Chondrocyte (in vitro differentiated cells): Measurements from ENCODE around the gene FHIT. TPM values are rescaled to one million over a fixed set of nuclear protein-coding genes. Genes with fewer than 3 reads are reported as not detected.

Source experiments
- DNase-seq: peaks from one replicate; pipeline ENCODE4 v3.0.0; 2021; ENCODE audit warnings: mixed read lengths, low spot score
- H3K27ac Mint-ChIP-seq: one replicate; pipeline ENCODE4 v1.8.0; 2021; ENCODE audit warnings: mild to moderate bottlenecking, moderate library complexity, mixed read lengths; ENCODE audit not compliant: unreplicated experiment
- H3K27me3 Mint-ChIP-seq: 2 replicates; pipeline ENCODE4 v1.8.0; 2021; ENCODE audit warnings: low read depth, mixed read lengths
- H3K36me3 Mint-ChIP-seq: 2 replicates; pipeline ENCODE4 v1.8.0; 2021; ENCODE audit warnings: low read depth, mixed read lengths
- H3K4me1 Mint-ChIP-seq: 2 replicates; pipeline ENCODE4 v1.8.0; 2021; ENCODE audit warnings: low read depth, mild to moderate bottlenecking, mixed read lengths
- H3K4me3 Mint-ChIP-seq: one replicate; pipeline ENCODE4 v1.8.0; 2021; ENCODE audit warnings: mild to moderate bottlenecking, moderate library complexity, mixed read lengths; ENCODE audit not compliant: unreplicated experiment
- H3K9me3 Mint-ChIP-seq: 2 replicates; pipeline ENCODE4 v1.8.0; 2021; ENCODE audit warnings: low read depth, mixed read lengths
- total RNA-seq: library from RNA; stranded (reverse); gene quantifications from 3 replicates; pipeline ENCODE4 v1.2.1, GENCODE V29; 2021
- TF ChIP-seq, protein P1 (sequence below): fragments of 200-600 bp; sonication (generic); IDR thresholded peaks from 2 replicates; pipeline ENCODE4 v1.5.0; 2021; ENCODE audit warnings: antibody characterized with exemption, mild to moderate bottlenecking, moderate library complexity

Gene FHIT
- total RNA-seq, 1 donor from 2014 or later: 3.8 TPM

DNA sequence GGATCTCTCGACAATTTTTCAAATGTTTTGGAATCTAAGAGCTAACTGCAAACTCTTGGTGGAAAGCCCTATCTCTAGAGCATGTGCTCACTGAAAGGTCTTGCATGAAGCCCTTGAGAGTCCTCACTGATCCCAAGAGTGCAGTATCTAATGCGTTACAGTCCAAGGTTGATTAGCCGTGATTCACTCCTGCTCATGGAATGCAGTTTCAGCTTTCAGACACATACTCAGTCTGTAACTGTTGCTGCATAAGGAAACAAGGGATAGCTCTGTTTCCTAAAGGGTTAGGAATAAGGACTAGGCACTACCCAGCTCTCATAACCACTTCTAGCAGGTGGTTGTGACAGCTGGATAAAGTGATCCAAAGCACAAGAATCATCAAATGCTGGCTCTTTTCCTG lies 1514.0 kb downstream of the FHIT start:
- DNase-seq: no peak
- Mint-ChIP-seq H3K4me1 (peaks cover 4% of the 10 kb centered on the region), H3K27ac (no peak overlapping the region), H3K36me3 (peaks cover 2% of the 10 kb centered on the region), H3K9me3 (no peaks in the 10 kb centered on the region), H3K27me3 (no peaks in the 10 kb centered on the region), H3K4me3 (no peak overlapping the region)
- TF ChIP-seq, protein P1, sequence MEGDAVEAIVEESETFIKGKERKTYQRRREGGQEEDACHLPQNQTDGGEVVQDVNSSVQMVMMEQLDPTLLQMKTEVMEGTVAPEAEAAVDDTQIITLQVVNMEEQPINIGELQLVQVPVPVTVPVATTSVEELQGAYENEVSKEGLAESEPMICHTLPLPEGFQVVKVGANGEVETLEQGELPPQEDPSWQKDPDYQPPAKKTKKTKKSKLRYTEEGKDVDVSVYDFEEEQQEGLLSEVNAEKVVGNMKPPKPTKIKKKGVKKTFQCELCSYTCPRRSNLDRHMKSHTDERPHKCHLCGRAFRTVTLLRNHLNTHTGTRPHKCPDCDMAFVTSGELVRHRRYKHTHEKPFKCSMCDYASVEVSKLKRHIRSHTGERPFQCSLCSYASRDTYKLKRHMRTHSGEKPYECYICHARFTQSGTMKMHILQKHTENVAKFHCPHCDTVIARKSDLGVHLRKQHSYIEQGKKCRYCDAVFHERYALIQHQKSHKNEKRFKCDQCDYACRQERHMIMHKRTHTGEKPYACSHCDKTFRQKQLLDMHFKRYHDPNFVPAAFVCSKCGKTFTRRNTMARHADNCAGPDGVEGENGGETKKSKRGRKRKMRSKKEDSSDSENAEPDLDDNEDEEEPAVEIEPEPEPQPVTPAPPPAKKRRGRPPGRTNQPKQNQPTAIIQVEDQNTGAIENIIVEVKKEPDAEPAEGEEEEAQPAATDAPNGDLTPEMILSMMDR: no peak

DNA sequence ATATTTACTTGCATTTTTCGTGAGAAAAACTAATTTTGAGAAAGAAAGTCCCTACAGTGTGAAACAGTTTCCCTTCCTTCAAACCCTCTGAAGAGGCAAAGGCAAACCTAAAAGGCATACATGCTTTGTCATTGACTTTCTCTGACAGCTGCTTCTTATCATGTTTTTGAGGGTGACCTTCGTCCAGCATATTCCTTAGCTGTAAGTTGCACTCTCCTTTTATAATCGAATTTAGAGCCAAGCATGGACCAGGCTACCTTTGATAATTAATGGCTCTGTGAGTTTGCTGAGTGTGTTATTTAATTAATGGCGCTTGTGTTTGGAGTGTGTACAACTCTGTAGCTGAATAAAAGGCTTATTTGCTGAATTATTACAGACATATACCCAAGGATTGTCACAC lies 1517.2 kb downstream of the FHIT start:
- Mint-ChIP-seq H3K36me3 (no peaks in the 10 kb centered on the region), H3K27me3 (no peaks in the 10 kb centered on the region), H3K9me3 (no peaks in the 10 kb centered on the region)

DNA sequence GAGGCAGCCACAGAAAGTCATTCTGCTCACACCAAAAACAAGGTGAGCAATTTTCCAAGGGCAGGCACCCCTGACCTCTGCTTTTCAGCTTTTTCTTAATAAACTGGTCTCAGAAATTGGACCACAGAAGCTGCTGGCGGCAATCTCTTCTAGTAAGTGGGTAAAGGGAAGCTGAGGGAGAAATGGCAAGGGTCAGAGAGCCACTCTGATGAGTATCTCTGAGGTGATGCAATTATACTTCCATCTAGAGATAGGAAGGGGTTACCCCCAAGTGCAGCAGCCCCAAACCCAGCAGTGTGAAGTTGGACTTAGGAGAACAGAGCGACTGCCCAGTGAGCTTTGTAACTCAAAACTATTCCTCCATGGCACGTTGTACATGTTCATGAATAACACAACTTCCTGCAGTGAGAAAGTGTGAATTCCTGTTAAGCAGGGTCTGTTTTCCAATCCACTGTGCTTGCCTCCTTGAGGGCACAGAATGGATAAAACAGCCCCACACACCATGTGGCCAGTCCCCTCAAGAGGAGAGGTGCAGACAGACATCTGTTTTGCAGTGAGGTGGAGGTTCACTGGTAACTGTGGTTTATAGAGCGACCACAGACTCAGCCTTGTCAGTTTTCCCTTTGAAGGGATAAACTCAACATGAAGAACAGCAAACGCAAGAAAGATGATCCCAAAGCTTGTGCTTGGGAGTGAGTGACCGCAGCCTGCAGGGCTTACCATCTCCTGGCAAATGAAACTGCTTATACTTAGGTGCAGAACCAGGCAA lies 1518.0 kb downstream of the FHIT start:
- Mint-ChIP-seq H3K4me3 (no peak overlapping the region), H3K9me3 (no peaks in the 10 kb centered on the region), H3K27ac (no peak overlapping the region), H3K27me3 (no peaks in the 10 kb centered on the region), H3K36me3 (no peaks in the 10 kb centered on the region), H3K4me1 (peaks cover 4% of the 10 kb centered on the region)
- TF ChIP-seq, protein P1: no peak
- no peak for DNase-seq

More for the DNA sequence above, 1517.2 kb downstream of the FHIT start:
- TF ChIP-seq, protein P1: no peak
- no peak overlapping the region for H3K4me3 Mint-ChIP-seq
- no peak overlapping the region for H3K27ac Mint-ChIP-seq
- H3K4me1 Mint-ChIP-seq: peaks cover 4% of the 10 kb centered on the region
- no peak for DNase-seq

DNA sequence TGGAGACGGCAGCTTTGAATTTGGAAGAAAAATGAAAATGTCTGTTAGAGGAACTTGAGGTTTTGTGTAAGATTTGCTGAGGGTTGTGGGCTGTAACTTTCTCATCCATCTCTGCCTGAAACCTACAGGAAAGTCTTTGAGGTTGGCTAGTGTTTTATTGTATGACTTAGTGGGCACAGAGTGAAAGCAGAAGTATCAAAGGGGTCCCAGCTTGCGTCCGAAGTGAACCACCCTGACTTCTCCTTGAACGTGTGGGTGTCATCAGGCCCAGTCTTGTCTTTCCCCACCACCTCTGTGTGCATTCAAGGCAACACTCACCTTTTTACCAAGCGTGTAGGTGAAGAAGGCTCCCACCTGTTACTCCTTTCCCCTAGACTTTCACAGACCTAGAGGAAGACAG lies 1519.3 kb downstream of the FHIT start:
- no peak overlapping the region for H3K27ac Mint-ChIP-seq
- peaks cover 4% of the 10 kb centered on the region for H3K4me1 Mint-ChIP-seq
- no peaks in the 10 kb centered on the region for H3K9me3 Mint-ChIP-seq
- no peak for DNase-seq
- H3K4me3 Mint-ChIP-seq: no peak overlapping the region
- H3K27me3 Mint-ChIP-seq: no peaks in the 10 kb centered on the region
- TF ChIP-seq, protein P1: no peak
- H3K36me3 Mint-ChIP-seq: no peaks in the 10 kb centered on the region

DNA sequence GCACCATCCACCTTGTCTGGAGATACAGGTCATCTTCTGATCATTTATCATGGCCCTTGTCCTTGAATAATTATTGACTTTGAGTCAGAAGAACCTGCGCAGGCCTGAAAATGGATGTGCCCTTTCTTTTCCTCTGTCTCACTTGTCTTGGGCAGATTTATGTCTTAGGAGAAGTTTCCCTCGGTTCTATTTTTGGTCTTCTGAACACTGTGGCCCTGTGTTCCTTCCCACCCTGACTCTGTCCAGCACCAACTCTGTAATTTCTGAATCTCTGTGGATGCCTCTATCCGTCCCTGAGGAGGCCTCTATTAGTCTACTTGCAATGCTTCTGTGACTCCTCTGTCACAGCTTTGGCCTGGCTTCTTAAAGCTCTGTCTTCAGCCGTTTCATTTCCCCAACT lies 1520.7 kb downstream of the FHIT start:
- no peak for DNase-seq
- H3K4me3 Mint-ChIP-seq: no peak overlapping the region
- TF ChIP-seq, protein P1: no peak
- no peak overlapping the region for H3K27ac Mint-ChIP-seq
- H3K4me1 Mint-ChIP-seq: no peaks in the 10 kb centered on the region
- H3K9me3 Mint-ChIP-seq: no peaks in the 10 kb centered on the region
- H3K36me3 Mint-ChIP-seq: no peaks in the 10 kb centered on the region
- H3K27me3 Mint-ChIP-seq: no peaks in the 10 kb centered on the region
